Breast epithelium (tissue), 4 donors: ENCODE measurements around the gene FAM181A. TPM values are rescaled to one million over a fixed set of nuclear protein-coding genes. Genes with fewer than 3 reads are reported as not detected.

ENCODE experiments used
- DNase-seq, 2 donors: peaks; one replicate each; pipeline ENCODE4 v3.0.0-alpha.2; 2019; ENCODE audit warnings: low spot score in 2 of 2
- H3K27ac ChIP-seq, 2 donors: fragments of 200-600 bp; sonication (generic) in 1 of 2; one replicate each; pipeline ENCODE4 v1.5.1; 2016 to 2019; ENCODE audit warnings: mild to moderate bottlenecking in 1 of 2
- H3K27me3 ChIP-seq, 2 donors: fragments of 200-600 bp; sonication (generic) in 1 of 2; one replicate each; pipeline versions ENCODE4 v1.5.1 to v1.6.0; 2017 to 2019; ENCODE audit warnings: control low read depth in 1 of 2, mild to moderate bottlenecking in 1 of 2
- H3K36me3 ChIP-seq: fragments of 200-600 bp; one replicate; pipeline ENCODE4 v1.5.1; 2019
- H3K4me1 ChIP-seq, 2 donors: fragments of 200-600 bp; sonication (generic); one replicate each; pipeline ENCODE4 v1.5.1; 2016 to 2019; ENCODE audit warnings: control low read depth in 1 of 2
- H3K4me3 ChIP-seq, 3 donors: fragments of 200-600 bp; sonication (generic); 1 replicate in 2 of 3; 2 replicates in 1 of 3; pipeline ENCODE4 v1.5.1; 2016 to 2019; ENCODE audit warnings: mild to moderate bottlenecking in 3 of 3, moderate library complexity in 2 of 3
- H3K9me3 ChIP-seq, 2 donors: fragments of 200-600 bp; sonication (generic) in 1 of 2; one replicate each; pipeline ENCODE4 v1.5.1; 2016 to 2019; ENCODE audit warnings: control low read depth in 1 of 2
- CTCF ChIP-seq, 3 donors: fragments of 450-650 bp; IDR thresholded peaks; one replicate each; pipeline ENCODE4 v1.5.1; 2016 to 2017; ENCODE audit warnings: antibody characterized with exemption in 3 of 3, mild to moderate bottlenecking in 3 of 3, moderate library complexity in 3 of 3
- POLR2A ChIP-seq: fragments of 450-650 bp; IDR thresholded peaks from one replicate; pipeline ENCODE4 v1.6.1; 2016; ENCODE audit warnings: antibody characterized with exemption, mild to moderate bottlenecking, moderate library complexity
- POLR2AphosphoS5 ChIP-seq, 3 donors: sonication (generic); formaldehyde crosslinking; IDR thresholded peaks; one replicate each; pipeline ENCODE4 v1.6.1; 2017; ENCODE audit warnings: antibody characterized with exemption in 3 of 3
- intact Hi-C: fragments of 100-400 bp; cut with DNase I; formaldehyde crosslinking; loops from one replicate; pipeline ENCODE4 v1.15.1; 2023; ENCODE audit warnings: low total_unique reads
- total RNA-seq, 3 donors: library from RNA; depleted of rRNA; stranded (reverse); fragments of >200 nt; gene quantifications; one replicate each; pipeline ENCODE4 v1.1.0, GENCODE V29; 2016

Gene FAM181A
- total RNA-seq, 3 donors from 2014 or later: not detected

- Histone ChIP-seq H3K27me3 (no peaks in the 10 kb centered on the region), H3K4me1 (no peaks in the 10 kb centered on the region), H3K9me3 (no peaks in the 10 kb centered on the region), H3K27ac (no peak overlapping the region), H3K36me3 (no peaks in the 10 kb centered on the region), H3K4me3 (no peak overlapping the region)
- intact Hi-C loops: no loop called here
- no peak for DNase-seq
- no peak for TF ChIP-seq POLR2AphosphoS5 (IDR thresholded peaks at IDR 0.05)
Measured at GRCh38 chr14:93892505-93892839, 34.7 kb upstream of the FAM181A start.

- TF ChIP-seq POLR2A (no peak), CTCF (IDR thresholded peaks at IDR 0.05) (peak; percentile 89 to 97 (median 94))
- Histone ChIP-seq H3K4me3 (no peak overlapping the region), H3K27me3 (no peaks in the 10 kb centered on the region), H3K36me3 (no peaks in the 10 kb centered on the region), H3K27ac (peak overlapping the region in 1 of 2 donors; percentile 8), H3K4me1 (no peaks in the 10 kb centered on the region), H3K9me3 (no peaks in the 10 kb centered on the region)
- intact Hi-C loops: no loop called here
- DNase-seq: peak; percentile 44 to 74
Measured at GRCh38 chr14:93892923-93893558, 34.1 kb upstream of the FAM181A start.

GRCh38 chr14:93893661-93894261 is 33.4 kb upstream of the FAM181A start:
- Histone ChIP-seq H3K27ac (peak overlapping the region; percentile 8 to 55), H3K36me3 (no peaks in the 10 kb centered on the region), H3K27me3 (no peaks in the 10 kb centered on the region), H3K4me1 (no peaks in the 10 kb centered on the region), H3K4me3 (no peak overlapping the region), H3K9me3 (no peaks in the 10 kb centered on the region)
- intact Hi-C loops: no loop called here
- TF ChIP-seq POLR2AphosphoS5 (IDR thresholded peaks at IDR 0.05): no peak
- TF ChIP-seq CTCF (IDR thresholded peaks at IDR 0.05): no peak
- no peak for TF ChIP-seq POLR2A
- DNase-seq: no peak

- no peak for DNase-seq
- Histone ChIP-seq H3K27ac (no peak overlapping the region), H3K36me3 (no peaks in the 10 kb centered on the region), H3K9me3 (no peaks in the 10 kb centered on the region), H3K27me3 (no peaks in the 10 kb centered on the region), H3K4me1 (no peaks in the 10 kb centered on the region), H3K4me3 (no peak overlapping the region)
- intact Hi-C loops: no loop called here
- no peak for TF ChIP-seq CTCF (IDR thresholded peaks at IDR 0.05)
- TF ChIP-seq POLR2A: no peak
- TF ChIP-seq POLR2AphosphoS5 (IDR thresholded peaks at IDR 0.05): no peak
Measured at GRCh38 chr14:93895023-93895604, 32.0 kb upstream of the FAM181A start.

GRCh38 chr14:93897476-93897845 is 29.7 kb upstream of the FAM181A start:
- no peak overlapping the region for H3K4me3 ChIP-seq
- H3K36me3 ChIP-seq: no peaks in the 10 kb centered on the region
- TF ChIP-seq CTCF (IDR thresholded peaks at IDR 0.05) (no peak), POLR2A (no peak), POLR2AphosphoS5 (IDR thresholded peaks at IDR 0.05) (no peak)
- no peaks in the 10 kb centered on the region for H3K27me3 ChIP-seq
- H3K4me1 ChIP-seq: no peaks in the 10 kb centered on the region
- H3K27ac ChIP-seq: no peak overlapping the region
- H3K9me3 ChIP-seq: no peaks in the 10 kb centered on the region
- DNase-seq: no peak
- intact Hi-C loops: no loop called here
